Astrocyte (in vitro differentiated cells and primary cell): ENCODE results near the gene MAPKAPK3. TPM values are rescaled to one million over a fixed set of nuclear protein-coding genes. Genes with fewer than 3 reads are reported as not detected.

Source experiments
- DNase-seq: peaks from one replicate; pipeline ENCODE4 v3.0.0-alpha.2; 2010; ENCODE audit warnings: low read depth
- FAIRE-seq: peaks from 2 replicates; lab custom pipeline; 2011; peaks lifted over from hg19 to GRCh38; lab: Jason Lieb, UNC
- H2AFZ ChIP-seq: 2 replicates; pipeline ENCODE4 v1.6.0; 2012; ENCODE audit warnings: low read depth, low read length, inconsistent platforms
- H3K27ac ChIP-seq: 2 replicates; pipeline ENCODE4 v1.5.1; 2011; ENCODE audit warnings: low read depth, low read length, inconsistent platforms
- H3K27me3 ChIP-seq: 2 replicates; pipeline ENCODE4 v1.6.0; 2011; ENCODE audit warnings: low read length, inconsistent platforms; ENCODE audit not compliant: insufficient read depth
- H3K36me3 ChIP-seq: 2 replicates; pipeline ENCODE4 v1.5.1; 2011; ENCODE audit warnings: low read length, inconsistent platforms; ENCODE audit not compliant: insufficient read depth
- H3K4me1 ChIP-seq: 2 replicates; pipeline ENCODE4 v1.5.1; 2011; ENCODE audit warnings: low read length, inconsistent platforms; ENCODE audit not compliant: insufficient read depth
- H3K4me2 ChIP-seq: 2 replicates; pipeline ENCODE4 v1.6.0; 2012; ENCODE audit warnings: low read length, inconsistent platforms
- H3K4me3 ChIP-seq: 2 replicates; pipeline ENCODE4 v1.5.1; 2011; ENCODE audit warnings: low read depth, mild to moderate bottlenecking, low read length, inconsistent platforms; ENCODE audit not compliant: insufficient read depth
- H3K79me2 ChIP-seq: 2 replicates; pipeline ENCODE4 v1.6.0; 2012; ENCODE audit warnings: mild to moderate bottlenecking, low read length, inconsistent platforms; ENCODE audit not compliant: insufficient read depth
- H3K9ac ChIP-seq: 2 replicates; pipeline ENCODE4 v1.6.0; 2012; ENCODE audit warnings: mild to moderate bottlenecking, low read length, inconsistent platforms
- H3K9me3 ChIP-seq: 2 replicates; pipeline ENCODE4 v1.5.1; 2012; ENCODE audit warnings: low read depth, mild to moderate bottlenecking, low read length, inconsistent platforms; ENCODE audit not compliant: insufficient read depth
- H4K20me1 ChIP-seq: 2 replicates; pipeline ENCODE4 v1.6.0; 2012; ENCODE audit warnings: low read length, inconsistent platforms; ENCODE audit not compliant: insufficient read depth
- H3K27ac Mint-ChIP-seq: one replicate; pipeline ENCODE4 v1.8.0; 2021; ENCODE audit warnings: mild to moderate bottlenecking, mixed read lengths; ENCODE audit not compliant: unreplicated experiment
- H3K27me3 Mint-ChIP-seq: one replicate; pipeline ENCODE4 v1.8.0; 2021; ENCODE audit warnings: low read depth, mixed read lengths; ENCODE audit not compliant: unreplicated experiment
- H3K36me3 Mint-ChIP-seq: one replicate; pipeline ENCODE4 v1.8.0; 2021; ENCODE audit warnings: low read depth, mixed read lengths; ENCODE audit not compliant: unreplicated experiment
- H3K4me1 Mint-ChIP-seq: one replicate; pipeline ENCODE4 v1.8.0; 2021; ENCODE audit warnings: low read depth, mixed read lengths; ENCODE audit not compliant: unreplicated experiment
- H3K4me3 Mint-ChIP-seq: one replicate; pipeline ENCODE4 v1.8.0; 2021; ENCODE audit warnings: mild to moderate bottlenecking, moderate library complexity, mixed read lengths; ENCODE audit not compliant: unreplicated experiment
- H3K9me3 Mint-ChIP-seq: one replicate; pipeline ENCODE4 v1.8.0; 2021; ENCODE audit warnings: mild to moderate bottlenecking, mixed read lengths; ENCODE audit not compliant: unreplicated experiment
- CTCF ChIP-seq: IDR thresholded peaks from 2 replicates; pipeline ENCODE4 v1.5.1; 2011; ENCODE audit warnings: low read depth, mild to moderate bottlenecking, inconsistent platforms, low read length, moderate library complexity; ENCODE audit not compliant: insufficient read depth
- EZH2 ChIP-seq: IDR thresholded peaks from 2 replicates; pipeline ENCODE4 v1.6.1; 2012; ENCODE audit warnings: mild to moderate bottlenecking, low read length, inconsistent platforms; ENCODE audit not compliant: insufficient read depth
- total RNA-seq: library from RNA; stranded (reverse); gene quantifications from 2 replicates; pipeline ENCODE4 v1.2.1, GENCODE V29; 2021

MAPKAPK3 gene
- total RNA-seq, 1 donor from 2014 or later = 23.4 TPM

DNA sequence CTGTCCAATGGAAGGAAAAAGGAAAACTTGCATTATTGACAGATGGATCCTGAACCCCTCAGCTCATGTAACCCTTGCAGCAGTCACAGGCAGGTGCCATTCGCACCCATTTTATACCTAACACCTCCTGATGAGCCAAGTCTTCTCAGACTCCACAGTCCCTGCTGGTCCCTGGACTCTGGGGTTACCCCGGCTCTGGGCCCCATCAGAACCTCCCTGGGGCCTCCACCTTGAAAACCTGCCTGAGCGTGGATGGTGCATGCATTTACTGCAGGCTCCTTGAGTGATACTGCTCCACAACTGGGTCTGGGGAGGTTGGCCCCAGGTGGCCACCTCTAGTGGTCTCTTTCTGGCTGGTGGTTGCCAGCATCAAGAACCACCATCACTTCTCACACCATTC lies 41.9 kb downstream of the MAPKAPK3 start:
- H3K27ac ChIP-seq = no peak overlapping the region
- no peaks in the 10 kb centered on the region for H4K20me1 ChIP-seq
- no peak overlapping the region for H3K4me3 ChIP-seq
- no peak overlapping the region for H3K27ac Mint-ChIP-seq
- H3K9me3 ChIP-seq = no peaks in the 10 kb centered on the region
- H3K9ac ChIP-seq = no peak overlapping the region
- peaks cover 3% of the 10 kb centered on the region for H3K9me3 Mint-ChIP-seq
- H3K4me1 ChIP-seq = no peaks in the 10 kb centered on the region
- no peaks in the 10 kb centered on the region for H3K36me3 Mint-ChIP-seq
- no peak for DNase-seq
- no peaks in the 10 kb centered on the region for H3K36me3 ChIP-seq
- H3K79me2 ChIP-seq = no peaks in the 10 kb centered on the region
- no peak overlapping the region for H2AFZ ChIP-seq
- no peak overlapping the region for H3K4me3 Mint-ChIP-seq
- H3K27me3 Mint-ChIP-seq = peaks cover 37% of the 10 kb centered on the region
- TF ChIP-seq CTCF = no peak
- no peak for TF ChIP-seq EZH2
- H3K4me1 Mint-ChIP-seq = peaks cover 5% of the 10 kb centered on the region
- H3K4me2 ChIP-seq = no peak overlapping the region
- no peak for FAIRE-seq
- H3K27me3 ChIP-seq = no peaks in the 10 kb centered on the region

- Histone ChIP-seq H3K4me1 (no peaks in the 10 kb centered on the region), H3K27me3 (no peaks in the 10 kb centered on the region), H4K20me1 (no peaks in the 10 kb centered on the region), H3K79me2 (no peaks in the 10 kb centered on the region), H3K36me3 (no peaks in the 10 kb centered on the region), H3K4me3 (no peak overlapping the region), H3K4me2 (no peak overlapping the region), H3K27ac (no peak overlapping the region), H2AFZ (no peak overlapping the region), H3K9me3 (no peaks in the 10 kb centered on the region), H3K9ac (no peak overlapping the region)
- no peak overlapping the region for H3K27ac Mint-ChIP-seq
- FAIRE-seq (no peak), DNase-seq (no peak)
- peaks cover 11% of the 10 kb centered on the region for H3K4me1 Mint-ChIP-seq
- no peak overlapping the region for H3K4me3 Mint-ChIP-seq
- H3K36me3 Mint-ChIP-seq = no peaks in the 10 kb centered on the region
- H3K27me3 Mint-ChIP-seq = peaks cover 32% of the 10 kb centered on the region
- H3K9me3 Mint-ChIP-seq = peaks cover 3% of the 10 kb centered on the region
- TF ChIP-seq EZH2 (no peak), CTCF (no peak)
Measured at GRCh38 chr3:50660386-50660785, 43.4 kb downstream of the MAPKAPK3 start.

DNA sequence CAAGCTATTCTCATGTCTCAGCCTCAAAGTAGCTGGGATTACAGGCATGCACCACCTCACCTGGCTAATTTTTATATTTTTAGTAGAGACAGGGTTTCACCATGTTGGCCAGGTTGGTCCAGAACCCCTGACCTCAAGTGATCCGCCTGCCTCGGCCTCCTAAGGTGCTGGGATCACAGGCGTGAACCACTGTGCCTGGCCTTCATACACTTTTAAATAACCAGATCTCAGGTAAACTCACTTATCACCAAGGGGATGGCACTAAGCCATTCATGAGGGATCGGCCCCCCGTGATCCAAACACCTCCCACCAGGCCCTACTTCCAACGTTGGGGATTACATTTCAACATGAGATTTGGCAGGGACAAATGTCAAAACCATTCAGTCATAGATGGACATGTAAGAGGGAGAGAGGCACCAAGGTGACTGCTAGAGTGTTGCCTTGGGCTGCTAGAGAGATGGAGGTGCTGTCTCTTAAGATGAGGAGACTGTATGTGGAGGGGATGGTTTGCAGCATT lies 44.4 kb downstream of the MAPKAPK3 start:
- Mint-ChIP-seq H3K4me1 (peaks cover 16% of the 10 kb centered on the region), H3K4me3 (no peak overlapping the region), H3K27me3 (peaks cover 31% of the 10 kb centered on the region), H3K36me3 (no peaks in the 10 kb centered on the region), H3K9me3 (peaks cover 3% of the 10 kb centered on the region), H3K27ac (no peak overlapping the region)
- Histone ChIP-seq H3K9ac (no peak overlapping the region), H3K4me2 (no peak overlapping the region), H3K27ac (no peak overlapping the region), H3K4me1 (peaks cover under 1% of the 10 kb centered on the region), H3K79me2 (no peaks in the 10 kb centered on the region), H3K27me3 (no peaks in the 10 kb centered on the region), H3K36me3 (no peaks in the 10 kb centered on the region), H4K20me1 (no peaks in the 10 kb centered on the region), H3K9me3 (no peaks in the 10 kb centered on the region), H2AFZ (no peak overlapping the region), H3K4me3 (no peak overlapping the region)
- DNase-seq (no peak), FAIRE-seq (no peak)
- TF ChIP-seq EZH2 (no peak), CTCF (no peak)
